ENCODE data around the gene SLC7A4.

SLC7A4 gene

DNA sequence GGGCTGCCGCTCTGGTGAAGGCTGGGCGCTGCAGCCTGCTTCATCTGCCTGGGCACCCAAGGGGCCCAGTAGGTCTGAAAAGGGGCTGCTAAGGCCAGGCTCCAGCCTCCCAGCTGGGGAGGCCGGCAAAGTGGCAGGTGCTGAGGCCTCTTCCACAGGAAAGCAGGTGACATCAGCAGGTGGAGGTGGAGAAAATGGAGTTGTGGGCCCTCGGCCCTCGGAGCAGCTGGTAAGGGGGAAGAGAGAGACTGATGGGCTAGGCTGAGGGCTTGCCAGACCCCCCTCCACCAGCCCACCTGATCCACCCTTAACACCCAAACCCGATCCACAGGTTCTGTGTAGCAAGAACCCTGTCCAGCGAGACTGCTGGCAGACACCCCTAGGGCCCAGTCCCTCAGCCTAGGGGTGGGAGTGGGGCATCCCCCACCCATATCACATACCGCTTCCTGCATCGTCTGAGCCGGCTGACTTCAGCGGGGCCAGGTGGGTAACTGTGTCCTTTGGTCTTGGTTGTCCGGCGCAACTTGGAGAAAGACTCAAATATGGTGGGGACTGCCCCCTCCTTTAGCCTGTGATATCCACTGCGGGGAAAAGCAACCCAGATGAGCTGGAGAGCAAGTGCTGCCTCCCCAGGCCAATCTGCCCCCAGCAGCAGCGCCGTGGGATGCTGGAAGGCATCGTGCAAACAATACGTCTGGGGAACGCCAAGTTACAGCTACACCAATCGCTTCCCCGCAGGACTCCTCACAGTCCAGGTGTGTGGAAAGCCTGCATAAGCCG, 32.0 kb downstream of the SLC7A4 start:
- DNase-seq (ENCODE audit: low read depth, low spot score), result no peak

DNA sequence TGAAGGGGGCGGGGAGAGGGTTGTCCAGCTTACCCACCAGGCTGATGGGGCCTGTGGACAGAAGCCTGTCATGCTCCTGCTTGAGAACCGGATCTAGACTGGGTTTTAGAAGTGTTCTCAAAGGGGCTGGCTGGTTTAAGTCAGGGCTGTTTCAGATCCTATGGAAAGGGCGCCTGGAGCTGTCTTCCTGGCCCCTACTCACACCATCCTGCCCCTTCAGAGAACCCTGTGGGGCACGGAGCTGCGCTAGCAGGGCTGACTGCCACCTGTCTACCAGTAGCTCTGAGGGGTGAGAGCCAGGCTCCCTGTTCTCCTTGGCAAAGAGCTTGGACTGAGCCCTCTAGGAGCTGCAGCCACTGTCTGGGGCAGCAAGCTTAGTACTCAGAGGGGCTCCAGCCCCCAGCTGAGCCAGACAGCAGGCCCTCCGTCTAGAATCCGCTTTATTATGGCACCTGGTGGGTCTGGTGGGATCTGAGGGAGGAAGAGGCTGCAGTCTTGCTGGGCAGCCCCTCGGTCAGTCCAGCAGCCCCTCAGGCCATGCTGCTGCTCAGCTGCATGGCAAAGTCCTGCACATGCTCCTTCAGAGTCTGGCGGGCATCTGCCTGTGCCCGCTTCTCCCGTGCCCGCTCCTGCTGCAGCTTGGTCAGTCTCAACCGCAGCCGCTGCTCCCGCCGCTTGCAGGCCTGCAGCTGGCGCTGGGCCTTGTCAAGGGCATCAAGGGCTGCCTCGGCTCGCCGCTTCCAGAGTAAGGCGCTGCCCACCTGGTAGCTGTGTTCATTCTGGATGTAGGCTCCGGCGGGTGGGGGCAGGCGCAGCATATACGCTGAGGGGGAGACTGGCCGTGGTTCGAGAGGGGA, 32.8 kb downstream of the SLC7A4 start:
- DNase-seq (ENCODE audit: low read depth, low spot score), result no peak

- DNase-seq (ENCODE audit: low read depth, low spot score), result no peak
Observed at GRCh38 chr22:20998411-20999336, 33.7 kb downstream of the SLC7A4 start.

DNA sequence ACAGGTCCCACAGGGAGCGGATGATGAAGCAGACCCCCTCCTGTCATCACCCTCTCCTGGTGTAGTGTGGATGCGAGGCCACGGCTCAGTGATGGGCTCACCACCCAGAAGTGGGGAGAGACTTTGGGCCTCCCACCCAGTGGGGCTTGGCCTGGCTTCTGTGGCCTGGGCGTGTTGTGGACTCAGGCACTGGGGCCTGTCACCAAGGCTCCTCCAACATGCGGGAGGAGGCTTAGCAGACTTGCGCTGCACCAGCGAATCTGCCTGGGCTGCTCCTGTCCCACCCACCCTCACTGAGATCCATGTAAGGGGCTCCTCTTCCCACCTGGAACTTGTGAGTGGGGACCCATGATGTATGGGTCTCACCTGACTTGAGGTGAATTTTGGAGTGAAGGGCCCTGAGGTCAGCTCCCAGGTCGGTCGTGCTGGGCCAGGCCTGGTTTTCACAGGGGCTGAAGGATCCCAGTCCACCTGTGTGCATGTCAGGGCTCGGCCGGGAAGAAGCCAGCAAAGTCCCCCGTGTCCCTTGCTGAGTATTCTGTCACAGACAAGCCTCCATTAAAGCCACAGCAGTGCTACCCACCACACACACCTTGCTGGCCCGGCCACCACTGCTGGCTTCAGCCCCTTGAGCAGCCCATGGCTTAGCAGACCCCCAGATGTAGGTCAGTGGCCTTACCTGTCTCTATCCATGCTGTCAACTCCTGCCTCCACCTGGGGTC, 34.7 kb downstream of the SLC7A4 start:
- DNase-seq (ENCODE audit: low read depth, low spot score), result no peak

DNA sequence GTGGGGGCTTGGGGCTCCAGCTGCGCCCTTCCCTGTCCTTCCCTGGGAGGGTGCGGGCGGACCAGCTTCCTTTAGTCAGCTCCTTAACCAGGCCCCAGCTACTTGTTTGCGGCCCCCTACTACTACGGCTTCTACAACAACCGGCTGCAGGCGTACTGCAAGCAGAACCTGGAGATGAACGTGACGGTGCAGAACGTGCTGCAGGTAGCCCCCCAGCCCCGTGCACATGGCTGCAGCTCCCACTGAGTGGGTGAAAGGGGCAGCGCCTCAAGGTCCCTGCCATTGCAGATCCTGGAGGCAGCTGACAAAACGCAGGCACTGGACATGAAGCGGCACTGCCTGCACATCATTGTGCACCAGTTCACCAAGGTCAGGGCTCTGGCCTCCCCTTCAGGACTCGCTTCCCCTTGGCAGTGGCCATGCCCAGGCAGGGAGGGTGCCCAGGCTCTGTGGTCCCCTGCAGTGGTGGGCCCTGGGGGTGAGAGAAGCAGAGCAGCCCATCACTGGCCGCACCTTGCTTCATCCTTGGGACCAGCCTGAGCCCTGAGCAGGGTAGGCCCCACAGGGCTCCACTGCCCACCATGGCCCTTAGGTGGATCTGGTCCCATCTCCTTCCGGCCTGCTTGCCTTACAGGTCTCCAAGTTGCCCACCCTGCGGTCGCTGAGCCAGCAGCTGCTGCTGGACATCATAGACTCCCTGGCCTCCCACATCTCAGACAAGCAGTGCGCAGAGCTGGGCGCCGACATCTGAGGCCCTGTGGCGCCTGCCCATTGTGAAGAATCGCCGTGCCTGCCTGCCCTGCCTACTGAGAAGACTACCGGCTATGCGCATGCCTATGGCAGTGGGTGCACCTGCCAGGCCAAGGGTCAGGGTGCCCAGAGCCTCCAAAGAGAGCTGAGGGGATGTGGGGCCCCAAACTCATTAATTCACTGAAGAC, 35.5 kb downstream of the SLC7A4 start:
- DNase-seq (ENCODE audit: low read depth, low spot score), result no peak

DNA sequence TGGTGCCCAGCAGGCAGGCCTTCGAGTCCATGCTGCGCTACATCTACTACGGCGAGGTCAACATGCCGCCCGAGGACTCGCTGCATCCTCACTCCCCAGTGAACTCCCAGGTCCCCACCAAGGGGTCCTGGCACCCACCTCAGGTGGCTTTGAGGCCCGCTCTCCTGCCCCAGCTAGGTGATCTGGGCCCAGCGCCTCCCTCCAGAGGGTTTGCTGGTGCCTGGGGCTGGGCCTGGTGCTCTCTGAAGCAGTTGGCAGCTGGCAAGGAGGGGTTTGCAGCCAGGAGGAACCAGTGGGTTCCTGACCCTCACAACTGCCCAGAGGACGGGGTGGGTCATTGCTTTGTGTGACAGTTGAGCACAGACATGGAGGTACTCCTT, 36.3 kb downstream of the SLC7A4 start:
- no peak for DNase-seq (ENCODE audit: low read depth, low spot score)

DNA sequence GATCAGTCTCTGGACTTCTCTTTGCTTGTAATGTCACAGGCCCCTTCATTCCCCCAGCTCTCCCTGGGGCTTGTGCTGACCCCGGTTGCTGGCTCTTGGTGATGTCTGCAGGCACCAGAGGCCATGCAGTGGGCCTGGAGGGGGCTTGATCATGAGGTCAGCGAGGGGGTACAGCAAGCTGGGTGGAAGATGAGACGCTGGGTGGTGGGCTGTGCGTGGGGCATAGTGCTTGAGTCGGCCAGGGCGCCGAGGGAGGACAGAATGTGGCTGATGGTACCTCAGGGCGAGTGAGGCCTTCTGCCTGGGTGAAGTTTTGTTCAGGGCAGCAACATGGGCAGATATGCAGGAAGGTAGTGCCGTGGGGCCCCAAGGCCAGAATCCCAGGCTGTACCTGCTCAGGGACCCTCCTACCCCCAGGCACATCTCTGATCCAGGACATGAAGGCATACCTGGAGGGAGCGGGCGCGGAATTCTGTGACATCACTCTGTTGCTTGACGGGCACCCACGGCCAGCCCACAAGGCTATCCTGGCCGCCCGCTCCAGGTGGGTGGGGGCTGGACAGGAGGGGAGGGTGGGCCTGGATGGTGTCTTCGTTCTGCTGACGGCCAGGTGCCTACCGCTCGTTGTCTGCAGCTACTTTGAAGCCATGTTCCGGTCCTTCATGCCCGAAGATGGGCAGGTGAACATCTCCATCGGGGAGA, 36.9 kb downstream of the SLC7A4 start:
- no peak for DNase-seq (ENCODE audit: low read depth, low spot score)

DNA sequence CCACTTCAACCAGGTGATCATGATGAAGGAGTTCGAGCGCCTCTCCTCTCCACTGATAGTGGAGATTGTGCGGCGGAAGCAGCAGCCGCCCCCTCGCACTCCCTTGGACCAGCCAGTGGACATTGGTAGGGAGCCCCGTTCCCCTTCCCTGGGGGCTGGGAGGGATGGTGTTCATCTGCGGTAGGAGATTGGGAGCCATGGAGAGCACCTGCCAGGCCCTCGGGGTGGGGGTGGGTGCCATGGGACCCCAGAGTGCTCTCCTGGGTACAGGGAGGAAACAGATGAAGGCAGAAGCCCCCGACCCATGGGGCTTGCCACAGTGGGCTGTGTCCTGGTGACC, 37.5 kb downstream of the SLC7A4 start:
- no peak for DNase-seq (ENCODE audit: low read depth, low spot score)

GRCh38 chr22:20994128-20994901, 38.0 kb downstream of the SLC7A4 start:
- no peak for DNase-seq (ENCODE audit: low read depth, low spot score)

GRCh38 chr22:20993304-20994127, 38.8 kb downstream of the SLC7A4 start:
- DNase-seq (ENCODE audit: low read depth, low spot score), result no peak

DNA sequence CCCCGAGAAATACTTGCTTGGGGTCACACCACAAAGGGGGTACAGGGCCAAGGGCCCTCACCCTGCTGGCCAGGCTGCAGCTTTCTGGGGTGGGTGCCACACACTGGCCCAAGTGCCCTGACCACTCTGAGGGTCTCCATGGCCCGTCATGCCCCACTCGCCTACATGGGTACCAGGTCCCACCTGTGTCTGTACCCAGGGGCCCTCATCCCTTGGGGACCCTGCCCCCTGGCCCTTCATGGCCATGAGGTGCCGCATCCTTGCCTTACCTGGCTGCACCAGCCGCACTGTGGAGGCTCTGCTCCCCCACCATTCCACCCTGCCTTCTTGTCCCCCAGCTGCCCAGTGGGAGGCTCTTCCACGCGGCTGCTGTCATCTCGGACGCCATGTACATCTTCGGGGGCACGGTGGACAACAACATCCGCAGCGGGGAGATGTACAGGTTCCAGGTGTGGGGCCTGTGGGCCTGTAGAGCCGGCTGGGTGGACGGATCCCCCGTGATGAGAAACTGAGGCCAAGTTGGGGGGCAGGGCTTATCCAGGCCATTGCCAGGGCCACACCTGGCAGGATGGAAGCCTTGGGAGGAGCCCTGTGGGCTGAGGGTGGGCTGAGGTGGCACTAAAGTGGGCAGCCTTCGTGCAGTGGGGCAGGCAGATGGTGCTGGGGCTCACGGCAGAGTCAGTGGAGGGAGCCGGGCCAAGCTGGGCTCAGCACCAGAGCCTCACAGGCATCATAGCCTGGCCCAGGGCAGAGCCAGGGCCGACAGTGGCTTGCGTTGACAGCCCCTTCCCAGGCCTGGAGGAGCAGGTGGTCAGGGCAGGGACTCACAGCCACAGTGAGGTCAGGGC, 39.7 kb downstream of the SLC7A4 start:
- DNase-seq (ENCODE audit: low read depth, low spot score), result no peak

GRCh38 chr22:20992056-20992442, 40.3 kb downstream of the SLC7A4 start:
- DNase-seq (ENCODE audit: low read depth, low spot score), result no peak

- no peak for DNase-seq (ENCODE audit: low read depth, low spot score)
Observed at GRCh38 chr22:20991252-20992055, 40.9 kb downstream of the SLC7A4 start.

DNA sequence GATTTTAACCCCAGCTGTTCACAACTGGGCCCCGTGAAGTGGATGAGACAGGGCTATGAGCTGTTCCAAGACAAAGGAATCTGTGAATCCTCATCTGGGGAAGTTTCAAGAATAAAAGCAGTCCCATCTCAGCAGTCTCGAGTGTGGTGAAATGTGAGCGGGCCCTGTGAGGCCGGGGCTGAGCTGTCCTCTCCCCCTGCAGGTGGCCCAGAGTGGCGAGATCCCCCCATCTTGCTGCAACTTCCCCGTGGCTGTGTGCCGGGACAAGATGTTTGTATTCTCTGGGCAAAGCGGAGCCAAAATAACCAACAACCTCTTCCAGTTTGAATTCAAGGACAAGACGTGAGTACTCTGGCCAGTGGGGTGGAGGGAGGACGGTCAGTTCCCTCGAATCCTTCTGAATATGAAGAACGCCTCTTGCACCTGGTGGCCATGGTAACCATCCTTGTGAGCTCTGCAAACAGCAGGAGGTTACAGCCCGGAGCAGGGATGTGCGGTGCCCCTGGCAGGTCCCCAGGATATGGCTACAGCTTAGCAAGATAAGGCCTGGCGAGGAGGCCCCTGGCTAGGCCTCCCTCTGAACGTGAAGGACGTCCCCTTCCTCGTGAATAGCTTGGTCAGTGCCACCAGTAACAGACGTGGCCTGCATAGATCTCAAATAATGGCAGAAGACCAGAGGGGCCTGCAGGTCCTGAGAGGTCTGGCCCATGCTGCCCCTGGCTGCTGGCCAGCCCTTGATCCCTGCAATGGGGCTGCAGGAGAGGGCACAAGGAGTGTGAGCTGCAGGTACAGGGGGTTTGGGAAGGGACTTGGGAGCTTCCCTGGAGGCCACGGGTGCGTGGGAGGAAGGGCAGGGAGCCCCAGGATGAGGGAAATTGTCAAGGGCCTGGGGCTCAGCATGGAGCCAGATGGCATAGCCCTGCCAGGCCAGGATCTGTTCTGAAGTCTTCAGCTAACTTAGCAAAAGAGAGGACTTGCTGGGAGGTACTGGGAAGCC, 41.9 kb downstream of the SLC7A4 start:
- no peak for DNase-seq (ENCODE audit: low read depth, low spot score)
